Measurements from ENCODE around the gene LRIG3.
"Not testable (repeated sequence)": the region's sequence is repeated elsewhere in the genome, so short reads cannot be mapped to it uniquely, and the experiment has no call there.

Gene LRIG3

GRCh38 chr12:58955849-58956248 lies 35.5 kb upstream of the LRIG3 start:
- intact Hi-C loops (cut with DNase I; ENCODE audit: low total_unique reads): no loop called here
- Histone ChIP-seq H3K9me3 (no peaks in the 10 kb centered on the region), H3K36me3 (no peaks in the 10 kb centered on the region), H3K27me3 (no peaks in the 10 kb centered on the region), H3K4me1 (peaks cover 0 to 3% (median 0%) of the 10 kb centered on the region in 4 donors), H3K27ac (no peak overlapping the region), H3K4me3 (no peak overlapping the region)
- TF ChIP-seq, protein P1, sequence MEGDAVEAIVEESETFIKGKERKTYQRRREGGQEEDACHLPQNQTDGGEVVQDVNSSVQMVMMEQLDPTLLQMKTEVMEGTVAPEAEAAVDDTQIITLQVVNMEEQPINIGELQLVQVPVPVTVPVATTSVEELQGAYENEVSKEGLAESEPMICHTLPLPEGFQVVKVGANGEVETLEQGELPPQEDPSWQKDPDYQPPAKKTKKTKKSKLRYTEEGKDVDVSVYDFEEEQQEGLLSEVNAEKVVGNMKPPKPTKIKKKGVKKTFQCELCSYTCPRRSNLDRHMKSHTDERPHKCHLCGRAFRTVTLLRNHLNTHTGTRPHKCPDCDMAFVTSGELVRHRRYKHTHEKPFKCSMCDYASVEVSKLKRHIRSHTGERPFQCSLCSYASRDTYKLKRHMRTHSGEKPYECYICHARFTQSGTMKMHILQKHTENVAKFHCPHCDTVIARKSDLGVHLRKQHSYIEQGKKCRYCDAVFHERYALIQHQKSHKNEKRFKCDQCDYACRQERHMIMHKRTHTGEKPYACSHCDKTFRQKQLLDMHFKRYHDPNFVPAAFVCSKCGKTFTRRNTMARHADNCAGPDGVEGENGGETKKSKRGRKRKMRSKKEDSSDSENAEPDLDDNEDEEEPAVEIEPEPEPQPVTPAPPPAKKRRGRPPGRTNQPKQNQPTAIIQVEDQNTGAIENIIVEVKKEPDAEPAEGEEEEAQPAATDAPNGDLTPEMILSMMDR (IDR thresholded peaks at IDR 0.05): no peak
- no peak for DNase-seq

GRCh38 chr12:58954002-58954401 lies 33.7 kb upstream of the LRIG3 start:
- H3K9me3 ChIP-seq: no peaks in the 10 kb centered on the region
- peaks cover 0 to 3% (median 0%) of the 10 kb centered on the region in 4 donors for H3K4me1 ChIP-seq
- no peak overlapping the region for H3K4me3 ChIP-seq
- intact Hi-C loops (cut with DNase I; ENCODE audit: low total_unique reads): no loop called here
- no peak for DNase-seq
- no peaks in the 10 kb centered on the region for H3K36me3 ChIP-seq
- no peak overlapping the region for H3K27ac ChIP-seq
- H3K27me3 ChIP-seq: no peaks in the 10 kb centered on the region
- TF ChIP-seq, protein P1 (IDR thresholded peaks at IDR 0.05): no peak

DNA sequence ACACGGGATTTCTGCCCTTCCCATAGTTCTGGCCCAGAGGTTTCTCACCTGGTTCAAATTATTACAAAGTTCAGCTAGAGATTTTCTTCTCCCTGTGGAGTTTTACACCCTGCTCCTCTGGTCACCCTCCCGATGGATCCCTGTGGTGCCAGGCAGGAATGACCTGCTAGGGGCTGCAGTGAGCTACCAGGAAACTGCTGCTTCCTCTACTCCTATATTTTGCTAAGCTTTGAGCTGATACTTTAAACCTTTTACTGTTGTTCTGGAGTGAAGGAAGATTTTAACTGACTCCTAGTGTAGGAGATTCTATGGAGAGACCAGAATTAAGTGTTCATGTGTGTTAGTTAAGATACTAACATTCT lies 30.4 kb upstream of the LRIG3 start:
- DNase-seq: no peak
- peaks cover 0 to 3% (median 0%) of the 10 kb centered on the region in 4 donors for H3K4me1 ChIP-seq
- intact Hi-C loops (cut with DNase I; ENCODE audit: low total_unique reads): no loop called here
- H3K27me3 ChIP-seq: no peaks in the 10 kb centered on the region
- H3K36me3 ChIP-seq: no peaks in the 10 kb centered on the region
- TF ChIP-seq, protein P1 (IDR thresholded peaks at IDR 0.05): no peak
- no peak overlapping the region for H3K4me3 ChIP-seq
- H3K27ac ChIP-seq: no peak overlapping the region
- H3K9me3 ChIP-seq: no peaks in the 10 kb centered on the region

DNA sequence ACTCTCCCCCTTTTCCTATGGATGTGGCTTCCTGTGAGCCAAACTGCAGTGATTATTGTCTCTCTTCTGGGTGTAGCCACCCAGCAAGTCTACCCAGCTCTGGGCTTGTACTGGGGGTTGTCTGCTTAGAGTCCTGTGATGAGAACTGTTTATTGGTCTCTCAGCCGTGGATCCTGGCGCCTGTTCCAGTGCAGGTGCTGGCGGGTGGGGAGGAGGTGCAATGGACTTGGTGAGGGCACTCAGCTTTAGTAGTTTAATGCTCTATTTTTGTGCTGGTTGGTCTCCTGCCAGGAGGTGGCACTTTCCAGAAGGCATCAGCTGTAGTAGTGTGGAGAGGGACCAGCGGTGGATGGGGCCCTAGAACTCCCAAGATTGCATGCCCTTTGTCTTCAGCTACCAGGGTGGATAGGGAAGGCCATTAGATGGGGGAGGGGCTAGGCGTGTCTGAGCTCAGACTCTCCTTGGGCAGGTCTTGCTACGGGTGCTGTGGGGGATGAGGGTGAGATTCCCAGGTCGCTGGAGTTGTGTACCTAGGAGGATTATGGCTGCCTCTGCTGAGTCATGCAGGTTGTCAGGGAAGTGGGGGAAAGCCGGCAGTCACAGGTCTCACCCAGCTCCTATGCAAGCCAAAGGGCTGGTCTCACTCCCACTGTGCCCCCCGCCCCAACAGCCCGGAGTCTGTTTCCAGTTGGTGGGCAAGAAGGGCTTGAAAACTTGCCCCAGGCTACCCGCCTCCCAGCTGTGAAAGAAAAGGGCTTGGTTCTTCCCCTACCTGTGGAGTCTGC lies 29.8 kb upstream of the LRIG3 start:
- H3K4me1 ChIP-seq; H3K9me3 ChIP-seq; H3K36me3 ChIP-seq; intact Hi-C loops (cut with DNase I; ENCODE audit: low total_unique reads); H3K4me3 ChIP-seq; H3K27me3 ChIP-seq; DNase-seq; H3K27ac ChIP-seq: not testable (repeated sequence)

GRCh38 chr12:58943079-58943478 lies 22.8 kb upstream of the LRIG3 start:
- H3K4me1 ChIP-seq: no peaks in the 10 kb centered on the region
- no peak overlapping the region for H3K4me3 ChIP-seq

GRCh38 chr12:58942345-58942744 lies 22.0 kb upstream of the LRIG3 start:
- TF ChIP-seq, protein P1 (IDR thresholded peaks at IDR 0.05): no peak
- intact Hi-C loops (cut with DNase I; ENCODE audit: low total_unique reads): no loop called here
- H3K9me3 ChIP-seq: no peaks in the 10 kb centered on the region
- H3K4me1 ChIP-seq: no peaks in the 10 kb centered on the region
- no peaks in the 10 kb centered on the region for H3K36me3 ChIP-seq
- no peak overlapping the region for H3K4me3 ChIP-seq
- no peaks in the 10 kb centered on the region for H3K27me3 ChIP-seq
- DNase-seq: no peak
- no peak overlapping the region for H3K27ac ChIP-seq

More at GRCh38 chr12:58943079-58943478, 22.8 kb upstream of the LRIG3 start:
- Histone ChIP-seq H3K36me3 (no peaks in the 10 kb centered on the region), H3K9me3 (no peaks in the 10 kb centered on the region), H3K27me3 (no peaks in the 10 kb centered on the region), H3K27ac (no peak overlapping the region)
- TF ChIP-seq, protein P1 (IDR thresholded peaks at IDR 0.05): no peak
- DNase-seq: no peak
- intact Hi-C loops (cut with DNase I; ENCODE audit: low total_unique reads): no loop called here
